ENCODE results near the gene UBXN4. TPM values are rescaled to one million over a fixed set of nuclear protein-coding genes. Genes with fewer than 3 reads are reported as not detected.

UBXN4 gene
- total and polyA plus RNA-seq, 2 of the 13 experiments (the other 11 are each of a cell fraction or from before 2014, with no cell fraction given), result 74.2 to 104 TPM

- no peak for TF ChIP-seq ZBTB40 (IDR thresholded peaks at IDR 0.05)
- TF ChIP-seq ZBTB40 (CRISPR knock-in tag; IDR thresholded peaks at IDR 0.05), result peak; percentile 46
- TF ChIP-seq ZBTB8A (CRISPR knock-in tag; IDR thresholded peaks at IDR 0.05; ENCODE audit: borderline replicate concordance, low read depth), result 0 out of 2 replicates have a peak, but pooled peaks have one; percentile 23
- TF ChIP-seq CEBPB (IDR thresholded peaks at IDR 0.05; ENCODE audit: borderline replicate concordance, low read depth, low read length), result 0 out of 2 replicates have a peak, but pooled peaks have one; percentile 2
- TF ChIP-seq ONECUT2 (CRISPR knock-in tag; IDR thresholded peaks at IDR 0.05), result peak; percentile 51; the same call in 1 of the 2 replicates
- TF ChIP-seq ZNF577 (CRISPR knock-in tag; IDR thresholded peaks at IDR 0.05; ENCODE audit: borderline replicate concordance, low read depth), result no peak
- peak; percentile 87 for TF ChIP-seq ZNF274 (CRISPR knock-in tag; IDR thresholded peaks at IDR 0.05)
- TF ChIP-seq ZFYVE20 (CRISPR knock-in tag; IDR thresholded peaks at IDR 0.05; ENCODE audit: borderline replicate concordance, low read depth), result no peak
- TF ChIP-seq ZNF350 (CRISPR knock-in tag; IDR thresholded peaks at IDR 0.05; ENCODE audit: borderline replicate concordance, low read depth), result peak; percentile 93
- peak; percentile 66 for TF ChIP-seq DMAP1 (CRISPR knock-in tag; IDR thresholded peaks at IDR 0.05)
- TF ChIP-seq ZNF772 (CRISPR knock-in tag; IDR thresholded peaks at IDR 0.05), result peak; percentile 75
- no peak; the same call in 1 of the 2 replicates for TF ChIP-seq ZNF550 (CRISPR knock-in tag; IDR thresholded peaks at IDR 0.05; ENCODE audit: borderline replicate concordance)
- TF ChIP-seq ZNF264 (CRISPR knock-in tag; IDR thresholded peaks at IDR 0.05), result peak; percentile 92
- TF ChIP-seq BRCA1 (CRISPR knock-in tag; IDR thresholded peaks at IDR 0.05), result peak; percentile 86
- TF ChIP-seq ZBTB3 (CRISPR knock-in tag; IDR thresholded peaks at IDR 0.05; ENCODE audit: borderline replicate concordance, low read depth), result peak; percentile 42; the same call in 1 of the 2 replicates
- TF ChIP-seq MYNN (CRISPR knock-in tag; IDR thresholded peaks at IDR 0.05; ENCODE audit: low read depth), result no peak; the same call in 1 of the 2 replicates
- TF ChIP-seq IRX3 (CRISPR knock-in tag; IDR thresholded peaks at IDR 0.05; ENCODE audit: borderline replicate concordance, low read depth), result peak; percentile 12; the same call in 1 of the 2 replicates
- no peak for TF ChIP-seq HNRNPH1 (optimal IDR thresholded peaks at IDR 0.05; ENCODE audit: low read depth, low read length)
- TF ChIP-seq ZSCAN21 (CRISPR knock-in tag; IDR thresholded peaks at IDR 0.05; ENCODE audit: borderline replicate concordance), result peak; percentile 90
- TF ChIP-seq ZNF713 (CRISPR knock-in tag; IDR thresholded peaks at IDR 0.05), result no peak
- peak; percentile 86 for TF ChIP-seq CBX1 (IDR thresholded peaks at IDR 0.05; ENCODE audit: low read depth)
These were observed at the start of gene UBXN4 (continued) for GRCh38 chr2:135741395-135742324.

All from HepG2 (cell line).